Occipital lobe (tissue), 2 donors: ENCODE data around the gene NTMT1. TPM values are rescaled to one million over a fixed set of nuclear protein-coding genes. Genes with fewer than 3 reads are reported as not detected.
"Not testable (repeated sequence)": the region's sequence is repeated elsewhere in the genome, so short reads cannot be mapped to it uniquely, and the experiment has no call there.

ENCODE experiments used
- DNase-seq: peaks from one replicate; lab custom pipeline; 2025; lab: John Stamatoyannopoulos, UW
- total RNA-seq: library from RNA; depleted of rRNA; stranded (reverse); fragments of >200 nt; gene quantifications from one replicate; pipeline ENCODE4 v1.2.3, GENCODE V29; 2014

The NTMT1 gene, protein sequence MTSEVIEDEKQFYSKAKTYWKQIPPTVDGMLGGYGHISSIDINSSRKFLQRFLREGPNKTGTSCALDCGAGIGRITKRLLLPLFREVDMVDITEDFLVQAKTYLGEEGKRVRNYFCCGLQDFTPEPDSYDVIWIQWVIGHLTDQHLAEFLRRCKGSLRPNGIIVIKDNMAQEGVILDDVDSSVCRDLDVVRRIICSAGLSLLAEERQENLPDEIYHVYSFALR
- 11.2 TPM for total RNA-seq

DNA sequence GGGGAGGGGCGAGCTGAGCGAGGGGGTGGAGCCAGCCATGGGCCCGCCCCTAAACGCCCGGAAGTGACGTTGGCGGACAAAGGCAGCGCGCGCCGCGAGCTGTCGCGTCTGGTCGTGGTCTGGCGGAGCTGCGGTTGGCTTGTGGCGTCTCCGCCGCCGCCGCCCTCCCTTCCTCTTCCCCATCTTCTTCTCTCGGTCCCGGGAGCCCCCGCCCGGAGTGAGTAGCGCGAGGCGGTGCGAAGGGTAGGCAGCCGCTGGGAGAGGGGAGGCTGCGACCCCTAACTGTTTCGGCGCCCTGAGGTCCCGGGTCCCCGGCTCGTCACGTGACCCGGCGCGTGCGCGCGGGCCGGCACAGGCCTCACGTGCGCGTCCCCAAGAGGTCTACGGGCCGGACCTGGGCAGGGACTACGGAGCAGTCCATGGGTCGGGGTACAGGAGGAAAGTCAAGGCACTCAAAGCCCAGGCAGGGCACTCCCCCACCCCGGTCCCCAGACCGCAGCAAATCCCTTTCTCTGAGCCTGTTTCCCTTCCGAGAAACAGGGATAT is at the start of gene NTMT1:
NTMT1 (plus strand) TSS at position 85 of the 546 bp plus-strand sequence. CDS start 6,541 bp downstream, outside the sequence.
- DNase-seq, result peak; percentile 87

DNA sequence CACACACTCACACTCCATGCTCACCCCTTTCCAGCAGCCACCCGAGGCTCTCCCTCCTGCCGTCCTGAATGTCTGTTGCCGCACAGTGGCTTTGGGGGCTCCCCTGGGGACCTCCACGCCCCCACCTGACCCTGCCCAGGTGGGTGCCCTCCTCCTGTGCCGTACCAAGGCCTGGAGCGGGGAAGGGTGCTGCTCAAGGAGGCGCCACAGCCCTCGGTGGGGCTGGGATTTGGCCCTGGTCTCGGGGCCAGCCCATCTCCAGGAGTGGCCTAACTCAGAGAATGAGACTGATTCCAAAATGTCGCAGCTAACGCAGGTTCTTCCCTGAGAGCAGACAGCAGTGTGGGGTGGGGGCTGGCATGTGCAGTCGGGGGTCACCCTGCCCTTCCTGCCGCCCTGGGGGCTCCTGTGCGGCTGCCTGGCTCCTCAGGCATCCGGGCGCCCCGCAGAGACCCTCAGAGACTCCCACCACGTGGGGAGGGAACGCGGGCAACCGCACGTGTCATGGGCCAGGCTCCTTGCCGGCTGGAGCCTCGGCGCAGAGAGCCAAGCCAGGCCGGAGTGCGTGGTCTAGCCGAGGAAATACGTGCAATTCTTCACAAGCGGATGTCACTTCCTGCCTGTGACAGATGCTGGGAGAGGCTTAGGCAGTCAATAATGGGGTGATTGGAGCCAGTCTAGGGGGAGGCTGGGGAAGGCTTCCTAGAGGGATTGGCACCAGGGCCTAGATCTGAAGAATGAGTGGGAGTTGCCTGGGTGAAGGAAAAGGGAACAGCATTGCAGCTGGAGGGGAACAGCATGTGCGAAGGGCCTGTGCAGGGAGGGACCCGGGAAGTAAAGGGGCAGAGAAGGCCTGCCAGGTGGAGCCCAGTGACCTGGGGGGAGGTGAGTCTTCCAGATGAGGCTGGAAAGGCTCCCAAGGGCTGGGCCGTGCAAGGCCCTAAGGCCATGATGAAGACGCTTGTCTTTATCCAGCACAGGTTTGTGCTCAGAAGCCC is 49.1 kb upstream of the NTMT1 start:
- DNase-seq, result no peak

DNA sequence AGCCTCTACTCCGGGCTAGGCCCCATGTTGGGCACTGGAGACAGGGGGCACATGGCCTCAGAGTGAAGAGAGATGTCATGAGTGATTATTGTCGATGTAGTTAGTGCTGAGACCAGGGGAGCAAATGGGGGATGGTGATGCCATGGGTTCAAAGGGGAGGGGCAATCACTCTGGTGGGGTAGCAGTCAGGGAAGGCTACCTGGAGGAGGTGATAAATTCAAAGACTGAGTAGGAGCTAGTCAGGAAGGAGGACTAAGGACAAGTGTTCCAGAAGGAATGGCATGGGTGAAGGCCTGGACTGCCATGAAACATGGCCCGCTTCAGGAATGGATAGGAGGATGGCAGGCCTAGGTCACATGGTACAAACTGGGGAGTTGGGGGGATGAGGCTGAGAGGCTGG is 46.7 kb upstream of the NTMT1 start:
- DNase-seq, result no peak

DNA sequence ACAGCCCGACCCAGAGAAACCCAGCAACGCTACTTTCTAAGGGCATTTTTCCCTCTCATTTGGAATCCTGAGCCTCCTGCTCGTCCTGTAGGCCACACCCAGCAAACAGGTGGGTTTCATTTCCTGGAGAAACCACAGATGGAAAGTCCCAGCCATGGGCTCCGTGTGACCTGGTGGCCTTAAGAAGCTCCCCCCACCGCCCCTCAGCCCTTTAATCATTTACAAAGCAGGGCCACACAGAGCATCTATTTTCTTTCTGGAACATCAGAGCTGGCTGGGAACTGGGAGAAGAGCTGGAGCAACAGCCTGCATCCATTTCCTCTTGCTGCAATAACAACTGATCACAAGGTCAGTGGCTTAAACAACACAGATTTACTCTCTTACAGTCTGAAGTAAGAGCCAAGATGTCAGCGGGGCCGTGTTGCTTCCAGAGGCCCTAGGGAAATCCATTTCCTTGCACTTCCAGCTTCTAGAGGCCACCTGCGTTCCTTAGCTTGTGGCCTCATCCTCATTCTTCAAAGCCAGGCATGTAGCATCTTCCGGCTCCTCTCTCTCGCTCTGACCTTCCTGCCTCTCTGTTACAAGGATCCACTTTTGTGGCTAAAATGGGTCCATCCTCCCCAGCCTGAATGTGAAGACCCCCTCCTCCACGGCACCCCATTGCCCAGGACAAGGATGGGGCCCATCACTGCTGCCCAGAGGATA is 45.6 kb upstream of the NTMT1 start:
- DNase-seq, result no peak

DNA sequence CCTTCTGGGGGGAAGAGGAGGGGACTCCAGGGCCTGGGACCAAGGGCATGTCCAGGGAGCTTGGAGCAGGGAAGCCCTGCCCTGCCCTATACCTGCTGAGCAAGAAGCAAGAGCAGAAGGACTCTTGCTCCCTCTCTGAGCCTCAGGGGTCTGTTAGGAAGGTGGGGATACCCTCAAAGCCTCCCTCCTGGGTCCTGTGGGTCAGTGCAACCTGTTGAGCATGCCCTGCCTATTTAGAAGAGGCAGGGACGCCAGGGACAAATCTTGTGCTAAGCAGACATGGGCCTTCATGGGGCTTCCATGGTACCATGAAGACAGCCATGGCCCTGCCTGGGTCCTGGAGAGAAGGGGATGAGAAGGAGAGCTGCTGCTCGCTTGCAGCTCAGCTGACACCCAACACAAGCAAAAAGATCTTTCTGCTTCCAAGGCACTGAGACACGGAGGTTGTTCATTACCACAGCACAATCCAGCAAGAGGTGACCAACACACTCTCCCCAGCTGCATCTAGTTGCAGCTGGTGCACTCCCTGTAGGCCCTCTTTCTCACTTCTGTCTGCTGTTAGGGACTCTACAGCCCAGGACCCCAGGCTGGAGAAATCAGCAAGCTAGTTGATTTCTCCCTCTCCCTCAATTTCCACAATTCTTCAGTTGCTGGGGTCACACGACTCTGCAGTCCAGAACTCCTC is 44.3 kb upstream of the NTMT1 start:
- no peak for DNase-seq

DNA sequence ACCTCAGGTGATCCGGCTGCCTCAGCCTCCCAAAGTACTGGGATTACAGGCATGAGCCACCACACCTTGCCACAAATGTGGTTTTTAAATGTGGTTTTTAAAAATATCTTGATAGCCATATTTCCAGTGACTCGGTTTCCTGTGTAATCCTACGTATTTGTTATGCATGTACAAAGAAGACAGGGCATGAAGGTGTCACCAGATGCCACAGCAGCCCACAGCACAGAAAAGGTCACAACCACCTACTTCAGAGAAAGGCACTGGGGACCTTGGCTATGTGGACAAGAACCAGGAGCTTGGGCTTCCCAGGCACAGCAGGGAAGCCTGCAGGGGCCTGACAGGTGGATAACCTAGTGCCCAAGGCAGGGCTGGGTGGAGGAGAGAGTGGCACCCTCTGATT is 43.1 kb upstream of the NTMT1 start:
- no peak for DNase-seq

DNA sequence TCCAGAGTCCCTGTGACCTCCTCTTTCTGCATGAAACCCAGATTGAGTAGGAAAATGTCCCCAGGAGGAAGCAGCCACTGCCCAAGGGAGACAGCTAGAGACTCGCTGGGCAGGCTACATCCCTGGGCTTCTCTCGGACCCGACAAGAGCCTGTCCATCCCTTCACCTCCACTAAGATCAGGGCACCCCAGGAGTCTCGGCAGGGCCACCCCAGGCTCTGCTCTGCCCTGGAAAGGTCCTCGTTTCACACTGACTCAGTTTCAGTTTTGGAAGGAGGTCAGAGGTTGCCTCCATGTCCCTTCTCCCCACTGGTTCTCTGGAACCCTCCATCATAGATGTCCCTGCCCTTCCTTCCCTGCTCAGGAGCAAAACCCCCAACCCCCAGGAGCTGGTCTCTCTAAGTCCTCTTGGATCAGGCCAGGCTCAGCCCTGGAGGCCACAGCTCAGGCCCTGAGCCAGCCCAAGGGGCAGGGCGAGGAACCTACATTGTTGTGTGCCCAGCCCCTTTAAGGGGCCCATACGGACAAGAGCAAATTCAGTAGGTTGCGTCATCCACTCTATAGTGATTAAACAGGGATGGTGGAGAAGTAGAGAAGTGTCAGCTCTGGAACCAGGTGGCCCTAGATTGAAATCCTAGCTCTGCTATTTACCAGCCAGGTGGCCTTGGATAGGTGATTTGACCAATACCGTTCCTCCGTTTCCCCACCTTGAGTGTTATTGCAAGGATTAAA is 42.5 kb upstream of the NTMT1 start:
- DNase-seq, result no peak

DNA sequence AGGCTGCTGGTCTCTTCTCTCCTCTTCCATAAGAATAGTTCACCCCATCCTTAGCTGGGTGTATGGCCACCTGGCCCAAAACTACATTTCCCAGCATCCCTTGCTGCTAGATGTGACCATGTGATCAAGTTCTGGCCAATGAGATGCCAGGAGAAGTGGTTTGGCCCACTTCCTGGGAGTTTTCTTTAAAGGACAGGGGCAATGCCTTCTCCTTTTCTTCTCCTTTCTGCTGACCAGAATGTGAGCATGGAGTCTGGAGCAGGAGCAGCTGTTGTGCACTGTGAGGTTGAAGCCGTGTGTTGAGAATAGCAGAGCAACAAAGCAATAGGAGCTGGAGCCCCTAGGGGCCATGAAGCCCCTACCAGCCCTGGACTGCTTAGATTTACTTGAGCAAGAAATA is 41.8 kb upstream of the NTMT1 start:
- peak; percentile 65 for DNase-seq

DNA sequence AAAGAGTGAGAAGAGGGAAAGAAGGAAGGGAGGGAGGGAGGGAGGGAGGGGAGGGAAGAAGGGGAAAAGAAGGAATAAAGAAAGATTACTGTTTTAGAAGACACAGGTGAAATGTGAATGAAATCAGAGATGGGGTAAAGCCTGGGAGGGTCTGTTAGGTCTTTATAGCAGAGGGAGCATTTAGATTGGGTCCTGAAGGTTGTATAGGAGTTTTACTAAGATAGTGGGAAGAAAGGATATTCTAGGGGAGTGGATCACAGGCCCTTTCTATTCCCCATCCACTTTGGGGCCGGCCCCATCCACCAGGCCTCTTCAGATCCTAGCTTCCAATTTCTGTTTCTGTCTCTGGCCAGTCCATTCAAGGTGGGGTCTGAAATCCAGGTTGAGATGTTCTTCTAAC is 40.6 kb upstream of the NTMT1 start:
- no peak for DNase-seq

DNA sequence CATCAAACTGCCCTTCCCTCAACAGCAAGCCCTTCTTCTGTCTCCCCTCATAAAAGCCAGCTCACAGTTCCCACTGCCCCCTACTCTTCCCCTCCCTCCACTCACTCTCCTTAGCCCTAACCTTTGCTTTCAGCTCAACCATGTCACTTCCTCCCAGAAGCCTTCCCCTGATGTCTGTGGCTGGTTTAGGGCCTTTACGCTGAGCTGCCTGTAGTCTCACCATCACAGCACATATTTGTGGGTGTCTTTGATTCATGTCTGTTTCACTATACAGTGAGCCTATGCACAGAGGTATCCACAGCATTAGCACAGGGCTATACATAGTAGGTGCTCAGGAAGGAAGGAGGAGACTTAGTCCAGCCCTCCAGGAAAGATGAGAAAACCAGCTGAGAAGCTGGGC is 39.7 kb upstream of the NTMT1 start:
- no peak for DNase-seq

DNA sequence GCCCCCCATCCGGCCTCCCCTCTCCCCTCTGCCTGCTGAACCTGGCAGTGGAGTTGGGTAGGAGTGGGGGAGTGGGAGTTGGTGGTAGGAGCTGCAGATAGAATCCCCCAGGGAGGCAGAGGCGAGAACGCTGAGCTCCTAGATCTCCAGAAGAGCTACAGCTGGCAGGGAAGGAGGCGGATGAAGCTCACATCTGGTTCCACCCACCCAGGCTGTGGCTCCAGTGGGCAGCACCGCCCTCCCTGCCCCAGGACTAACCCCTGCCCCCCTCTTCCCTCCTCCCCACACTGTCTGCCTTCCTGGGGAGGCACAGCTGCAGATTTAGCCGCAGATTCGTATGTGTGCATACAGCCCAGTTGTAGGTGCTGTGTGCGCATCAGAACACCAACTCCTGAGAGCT is 39.3 kb upstream of the NTMT1 start:
- no peak for DNase-seq

DNA sequence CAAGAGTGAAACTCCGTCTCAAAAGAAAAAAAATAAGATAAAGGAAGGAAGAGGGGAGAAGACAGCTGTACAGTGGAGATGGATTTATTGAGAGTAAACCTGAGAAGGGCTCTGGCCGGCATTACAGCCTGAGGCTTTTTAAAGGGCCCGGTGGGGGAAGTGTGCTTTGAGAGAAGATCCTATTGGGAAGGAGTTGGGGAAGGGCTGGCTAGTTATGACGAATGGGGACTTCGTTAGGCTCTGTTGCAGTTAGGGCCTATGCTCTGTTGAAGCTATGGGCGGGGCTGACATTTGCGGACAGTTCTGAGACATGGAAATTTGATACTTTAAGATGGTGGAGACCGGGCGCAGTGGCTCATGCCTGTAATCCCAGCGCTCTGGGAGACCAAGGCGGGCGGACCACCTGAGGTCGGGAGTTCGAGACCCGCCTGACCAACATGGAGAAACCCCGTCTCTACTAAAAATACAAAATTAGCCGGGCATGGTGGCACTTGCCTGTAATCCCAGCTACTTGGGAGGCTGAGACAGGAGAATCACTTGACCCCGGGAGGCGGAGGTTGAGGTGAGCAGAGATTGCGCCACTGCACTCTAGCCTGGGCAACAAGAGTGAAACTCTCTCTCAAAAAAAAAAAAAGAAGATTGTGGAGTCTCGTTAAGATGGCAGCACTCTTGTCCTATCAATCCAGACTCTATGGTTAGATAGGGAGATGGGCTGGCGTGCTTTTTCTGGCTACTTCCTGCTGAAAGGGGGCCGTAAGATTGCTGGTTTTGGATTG is 38.3 kb upstream of the NTMT1 start:
- DNase-seq, result no peak

DNA sequence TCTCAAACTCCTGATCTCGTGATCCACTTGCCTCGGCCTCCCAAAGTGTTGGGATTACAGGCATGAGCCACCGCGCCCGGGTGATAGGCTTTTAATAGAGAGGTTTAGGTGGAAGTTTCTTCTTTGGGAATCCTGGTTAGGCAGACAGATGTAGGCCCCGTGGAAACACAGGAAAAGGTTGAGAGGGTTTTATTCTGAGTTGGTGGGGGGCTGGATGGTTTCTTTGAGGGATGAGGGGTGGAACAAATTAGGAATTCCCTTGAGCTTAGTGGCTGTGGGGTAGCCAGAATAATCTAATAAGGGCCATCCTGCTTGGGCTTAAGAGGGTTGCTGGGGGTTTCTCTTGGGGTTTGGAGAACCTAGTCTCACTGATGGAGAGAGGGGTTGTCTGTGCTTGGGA is 35.5 kb upstream of the NTMT1 start:
- no peak for DNase-seq

DNA sequence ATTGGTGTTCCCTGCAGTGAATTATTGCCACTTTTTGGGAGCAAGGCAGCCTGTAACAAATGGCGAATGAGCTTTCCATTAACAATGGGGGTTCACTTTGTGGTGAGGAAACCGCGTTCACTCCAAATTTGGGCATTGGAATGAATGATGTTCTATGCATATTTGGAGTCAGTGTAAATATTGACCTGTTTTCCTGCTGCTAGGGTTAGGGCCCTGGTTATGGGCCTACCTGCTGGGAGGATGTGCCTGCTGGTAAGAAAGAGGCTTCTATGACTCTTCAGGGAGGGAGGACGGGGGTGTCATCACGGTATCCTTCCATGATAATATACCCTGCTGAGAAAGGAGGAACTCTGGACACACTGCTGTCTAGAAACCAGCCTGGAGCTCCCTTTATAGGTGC is 34.0 kb upstream of the NTMT1 start:
- no peak for DNase-seq

DNA sequence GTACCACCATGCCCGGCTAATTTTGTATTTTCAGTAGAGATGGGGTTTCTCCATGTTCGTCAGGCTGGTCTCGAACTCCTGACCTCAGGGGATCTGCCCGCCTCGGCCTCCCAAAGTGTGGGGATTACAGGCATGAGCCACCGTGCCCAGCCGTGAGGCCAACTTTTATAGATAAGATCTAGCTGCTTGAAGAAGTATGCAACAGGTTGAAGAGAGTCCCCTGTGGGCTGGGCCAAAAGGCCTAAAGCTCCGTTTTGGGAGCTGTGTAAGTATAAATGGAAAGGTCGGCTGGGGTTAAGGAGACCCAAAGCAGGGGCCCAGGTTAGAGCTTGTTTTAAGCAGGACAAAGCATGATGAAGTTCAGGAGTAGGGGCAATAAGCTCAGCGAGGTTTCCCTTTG is 33.2 kb upstream of the NTMT1 start:
- DNase-seq, result not testable (repeated sequence)

DNA sequence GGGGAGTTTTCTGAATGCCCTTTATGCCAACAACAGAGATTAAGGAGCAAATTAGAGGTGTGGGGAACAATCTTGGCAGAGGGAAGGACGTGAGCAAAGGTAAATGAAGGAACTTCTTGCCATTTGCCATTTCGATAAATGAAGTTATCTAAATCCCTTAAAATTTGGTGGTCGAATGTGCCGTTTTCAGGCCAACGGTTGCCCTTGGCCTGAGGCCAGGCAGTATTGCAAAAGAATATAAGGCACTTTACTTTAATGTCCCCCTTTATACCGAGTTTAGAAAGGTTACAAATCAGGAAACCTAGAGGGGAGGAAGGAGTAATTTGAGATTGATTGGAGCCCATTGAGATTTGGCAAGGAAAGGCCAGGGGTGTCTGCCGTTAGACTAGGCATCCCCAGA is 31.3 kb upstream of the NTMT1 start:
- DNase-seq, result no peak

DNA sequence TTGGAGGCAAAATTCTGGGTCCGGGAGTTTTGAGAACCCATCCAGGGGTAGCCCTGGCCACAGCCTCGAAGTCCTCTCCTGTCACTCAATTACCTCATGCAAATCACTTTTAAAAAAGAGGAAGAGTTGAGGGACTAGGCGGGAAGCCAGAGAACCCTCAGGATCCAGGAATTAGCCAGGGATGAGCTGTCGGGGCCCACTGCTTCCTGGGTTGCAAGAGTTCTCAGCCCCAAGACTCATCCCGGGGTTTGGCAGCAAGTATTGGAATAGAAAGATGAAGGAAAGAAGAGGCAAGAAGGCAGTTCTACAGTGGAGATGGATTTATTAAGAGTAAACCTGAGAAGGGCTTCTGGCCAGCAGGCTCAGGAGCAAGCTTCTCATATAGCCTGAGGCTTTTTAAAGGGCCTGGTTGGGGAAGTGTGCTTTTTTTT is 30.6 kb upstream of the NTMT1 start:
- no peak for DNase-seq

DNA sequence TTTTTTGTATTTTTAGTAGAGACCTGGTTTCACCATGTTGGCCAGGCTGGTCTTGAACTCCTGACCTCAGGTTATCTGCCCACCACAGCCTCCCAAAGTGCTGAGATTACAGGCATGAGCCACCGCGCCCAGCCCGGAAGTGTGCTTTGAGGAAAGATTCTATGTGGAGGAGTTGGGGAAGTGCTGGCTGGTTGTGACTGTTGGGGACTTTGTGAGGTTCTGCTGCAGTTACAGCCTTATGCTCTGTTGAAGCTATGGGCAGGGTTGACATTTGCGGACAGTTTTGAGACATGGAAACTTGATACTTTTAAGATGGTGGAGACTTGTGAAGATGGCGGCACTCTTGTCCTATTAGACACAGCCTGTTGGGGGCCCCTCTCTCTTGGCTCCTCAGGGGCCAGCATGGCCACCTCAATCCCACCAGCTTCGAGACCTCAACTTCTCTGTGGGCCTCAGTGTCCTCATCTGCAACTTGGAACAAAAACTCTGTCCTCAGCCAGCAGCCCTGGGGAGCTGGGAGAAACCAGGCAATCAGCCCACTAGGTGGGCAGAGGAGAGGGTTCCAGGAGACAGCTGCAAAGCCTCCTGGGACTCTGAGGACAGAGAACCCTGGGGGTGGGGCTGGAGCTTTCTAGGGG is 29.9 kb upstream of the NTMT1 start:
- no peak for DNase-seq
